ENCODE results near the gene DFFB.

DNA sequence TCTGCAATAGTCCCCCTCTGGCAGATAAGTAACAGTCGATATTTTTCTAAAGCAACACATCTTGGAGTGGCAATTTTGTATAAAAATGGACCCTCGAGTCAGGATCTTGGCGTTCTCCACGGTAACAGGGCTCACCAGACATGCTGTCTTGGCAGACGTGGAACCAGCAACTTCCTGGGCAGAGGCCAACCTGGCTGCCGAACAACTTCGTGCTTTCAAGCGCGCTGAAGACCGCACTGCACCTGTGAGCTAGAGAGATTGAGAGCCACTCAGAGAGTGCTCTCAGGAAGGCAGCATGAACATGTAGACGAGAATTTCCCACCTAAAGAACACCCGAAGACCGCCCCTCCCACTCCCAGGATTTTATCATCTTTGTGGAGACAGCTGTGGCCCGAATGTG, 35.5 kb downstream of the DFFB start:
- TF ChIP-seq ZNF274 (IDR thresholded peaks at IDR 0.05; ENCODE audit: low read length) (no peak), ZNF274 (tag by site-specific recombination; IDR thresholded peaks at IDR 0.05; ENCODE audit: borderline replicate concordance) (no peak), KLF9 (tag by site-specific recombination; IDR thresholded peaks at IDR 0.05; ENCODE audit: low read depth) (no peak), ZNF747 (tag by site-specific recombination; IDR thresholded peaks at IDR 0.05) (no peak), YY2 (tag by site-specific recombination; IDR thresholded peaks at IDR 0.05) (no peak), PRDM1 (tag by site-specific recombination; IDR thresholded peaks at IDR 0.05) (no peak), ZNF426 (tag by site-specific recombination; IDR thresholded peaks at IDR 0.05) (no peak), ZNF830 (tag by site-specific recombination; IDR thresholded peaks at IDR 0.05; ENCODE audit: low read depth) (no peak), ZNF121 (tag by site-specific recombination; IDR thresholded peaks at IDR 0.05) (no peak), ZFP37 (tag by site-specific recombination; IDR thresholded peaks at IDR 0.05) (no peak)
- TF ChIP-seq, protein P1, sequence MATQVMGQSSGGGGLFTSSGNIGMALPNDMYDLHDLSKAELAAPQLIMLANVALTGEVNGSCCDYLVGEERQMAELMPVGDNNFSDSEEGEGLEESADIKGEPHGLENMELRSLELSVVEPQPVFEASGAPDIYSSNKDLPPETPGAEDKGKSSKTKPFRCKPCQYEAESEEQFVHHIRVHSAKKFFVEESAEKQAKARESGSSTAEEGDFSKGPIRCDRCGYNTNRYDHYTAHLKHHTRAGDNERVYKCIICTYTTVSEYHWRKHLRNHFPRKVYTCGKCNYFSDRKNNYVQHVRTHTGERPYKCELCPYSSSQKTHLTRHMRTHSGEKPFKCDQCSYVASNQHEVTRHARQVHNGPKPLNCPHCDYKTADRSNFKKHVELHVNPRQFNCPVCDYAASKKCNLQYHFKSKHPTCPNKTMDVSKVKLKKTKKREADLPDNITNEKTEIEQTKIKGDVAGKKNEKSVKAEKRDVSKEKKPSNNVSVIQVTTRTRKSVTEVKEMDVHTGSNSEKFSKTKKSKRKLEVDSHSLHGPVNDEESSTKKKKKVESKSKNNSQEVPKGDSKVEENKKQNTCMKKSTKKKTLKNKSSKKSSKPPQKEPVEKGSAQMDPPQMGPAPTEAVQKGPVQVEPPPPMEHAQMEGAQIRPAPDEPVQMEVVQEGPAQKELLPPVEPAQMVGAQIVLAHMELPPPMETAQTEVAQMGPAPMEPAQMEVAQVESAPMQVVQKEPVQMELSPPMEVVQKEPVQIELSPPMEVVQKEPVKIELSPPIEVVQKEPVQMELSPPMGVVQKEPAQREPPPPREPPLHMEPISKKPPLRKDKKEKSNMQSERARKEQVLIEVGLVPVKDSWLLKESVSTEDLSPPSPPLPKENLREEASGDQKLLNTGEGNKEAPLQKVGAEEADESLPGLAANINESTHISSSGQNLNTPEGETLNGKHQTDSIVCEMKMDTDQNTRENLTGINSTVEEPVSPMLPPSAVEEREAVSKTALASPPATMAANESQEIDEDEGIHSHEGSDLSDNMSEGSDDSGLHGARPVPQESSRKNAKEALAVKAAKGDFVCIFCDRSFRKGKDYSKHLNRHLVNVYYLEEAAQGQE (tag by site-specific recombination; IDR thresholded peaks at IDR 0.05) = no peak
- TF ChIP-seq, protein P2, sequence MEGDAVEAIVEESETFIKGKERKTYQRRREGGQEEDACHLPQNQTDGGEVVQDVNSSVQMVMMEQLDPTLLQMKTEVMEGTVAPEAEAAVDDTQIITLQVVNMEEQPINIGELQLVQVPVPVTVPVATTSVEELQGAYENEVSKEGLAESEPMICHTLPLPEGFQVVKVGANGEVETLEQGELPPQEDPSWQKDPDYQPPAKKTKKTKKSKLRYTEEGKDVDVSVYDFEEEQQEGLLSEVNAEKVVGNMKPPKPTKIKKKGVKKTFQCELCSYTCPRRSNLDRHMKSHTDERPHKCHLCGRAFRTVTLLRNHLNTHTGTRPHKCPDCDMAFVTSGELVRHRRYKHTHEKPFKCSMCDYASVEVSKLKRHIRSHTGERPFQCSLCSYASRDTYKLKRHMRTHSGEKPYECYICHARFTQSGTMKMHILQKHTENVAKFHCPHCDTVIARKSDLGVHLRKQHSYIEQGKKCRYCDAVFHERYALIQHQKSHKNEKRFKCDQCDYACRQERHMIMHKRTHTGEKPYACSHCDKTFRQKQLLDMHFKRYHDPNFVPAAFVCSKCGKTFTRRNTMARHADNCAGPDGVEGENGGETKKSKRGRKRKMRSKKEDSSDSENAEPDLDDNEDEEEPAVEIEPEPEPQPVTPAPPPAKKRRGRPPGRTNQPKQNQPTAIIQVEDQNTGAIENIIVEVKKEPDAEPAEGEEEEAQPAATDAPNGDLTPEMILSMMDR (tag by site-specific recombination; IDR thresholded peaks at IDR 0.05) = no peak

All from HEK293 (cell line).